ENCODE measurements around the gene TNFAIP3.

Gene TNFAIP3

GRCh38 chr6:137866914-137867684 is at the start of gene TNFAIP3:
TSS of gene TNFAIP3 (plus strand) at chr6:137867259. CDS start at chr6:137871228, 3,969 bp downstream.
- H3K27ac ChIP-seq: peak within 1 kb of the TSS; percentile 59
- TF ChIP-seq, protein P1, sequence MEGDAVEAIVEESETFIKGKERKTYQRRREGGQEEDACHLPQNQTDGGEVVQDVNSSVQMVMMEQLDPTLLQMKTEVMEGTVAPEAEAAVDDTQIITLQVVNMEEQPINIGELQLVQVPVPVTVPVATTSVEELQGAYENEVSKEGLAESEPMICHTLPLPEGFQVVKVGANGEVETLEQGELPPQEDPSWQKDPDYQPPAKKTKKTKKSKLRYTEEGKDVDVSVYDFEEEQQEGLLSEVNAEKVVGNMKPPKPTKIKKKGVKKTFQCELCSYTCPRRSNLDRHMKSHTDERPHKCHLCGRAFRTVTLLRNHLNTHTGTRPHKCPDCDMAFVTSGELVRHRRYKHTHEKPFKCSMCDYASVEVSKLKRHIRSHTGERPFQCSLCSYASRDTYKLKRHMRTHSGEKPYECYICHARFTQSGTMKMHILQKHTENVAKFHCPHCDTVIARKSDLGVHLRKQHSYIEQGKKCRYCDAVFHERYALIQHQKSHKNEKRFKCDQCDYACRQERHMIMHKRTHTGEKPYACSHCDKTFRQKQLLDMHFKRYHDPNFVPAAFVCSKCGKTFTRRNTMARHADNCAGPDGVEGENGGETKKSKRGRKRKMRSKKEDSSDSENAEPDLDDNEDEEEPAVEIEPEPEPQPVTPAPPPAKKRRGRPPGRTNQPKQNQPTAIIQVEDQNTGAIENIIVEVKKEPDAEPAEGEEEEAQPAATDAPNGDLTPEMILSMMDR (conservative IDR thresholded peaks at IDR 0.05): peak; percentile 93
- no peak for TF ChIP-seq ZFX (IDR thresholded peaks at IDR 0.05)

DNA sequence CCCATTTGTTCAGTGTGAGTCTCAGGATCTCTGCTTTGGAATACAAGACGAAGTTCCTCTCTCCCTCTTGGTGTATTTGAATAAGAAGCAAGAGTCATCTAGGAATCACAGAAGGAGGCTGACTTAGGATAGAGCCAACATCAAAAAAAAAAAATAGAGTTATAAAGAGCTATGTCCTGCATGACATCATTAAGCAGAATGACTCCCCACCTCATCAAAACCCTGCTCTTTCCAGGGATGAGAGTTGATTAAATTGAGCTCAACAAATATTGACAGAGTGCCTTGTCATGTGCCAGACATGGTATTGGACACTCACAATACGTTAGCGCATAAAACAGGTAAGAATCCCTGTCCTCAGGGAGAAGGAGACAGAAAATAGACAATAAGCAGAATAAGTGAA is 48.6 kb upstream of the TNFAIP3 start:
- H3K27ac ChIP-seq: no peak overlapping the region
- no peak for TF ChIP-seq ZFX (IDR thresholded peaks at IDR 0.05)
- TF ChIP-seq, protein P1 (conservative IDR thresholded peaks at IDR 0.05): no peak

- no peak for TF ChIP-seq ZFX (IDR thresholded peaks at IDR 0.05)
- TF ChIP-seq, protein P1 (conservative IDR thresholded peaks at IDR 0.05): no peak
- H3K27ac ChIP-seq: no peak overlapping the region
Observed at GRCh38 chr6:137819740-137820139, 47.3 kb upstream of the TNFAIP3 start.

GRCh38 chr6:137820425-137820824 is 46.6 kb upstream of the TNFAIP3 start:
- TF ChIP-seq ZFX (IDR thresholded peaks at IDR 0.05): no peak
- TF ChIP-seq, protein P1 (conservative IDR thresholded peaks at IDR 0.05): no peak
- H3K27ac ChIP-seq: no peak overlapping the region

DNA sequence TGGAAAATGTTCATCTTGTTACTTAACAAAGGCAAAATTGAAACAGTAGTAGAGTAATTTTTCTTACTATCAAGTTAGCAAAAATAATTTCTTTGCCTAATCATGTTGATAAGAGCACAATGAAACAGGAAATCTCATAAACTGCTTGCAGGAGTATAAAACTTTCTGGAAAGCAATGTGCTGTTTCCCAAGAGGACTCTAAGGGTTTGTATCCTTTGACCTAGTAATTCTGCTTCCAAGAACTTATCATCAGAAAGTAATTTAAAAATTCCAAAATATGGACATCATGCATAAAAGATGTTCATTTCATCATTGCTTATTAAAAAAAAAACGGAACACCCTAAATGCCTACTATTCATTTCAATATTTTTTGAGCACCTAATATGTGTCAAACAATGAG is 46.1 kb upstream of the TNFAIP3 start:
- TF ChIP-seq, protein P1 (conservative IDR thresholded peaks at IDR 0.05): no peak
- no peak for TF ChIP-seq ZFX (IDR thresholded peaks at IDR 0.05)
- H3K27ac ChIP-seq: no peak overlapping the region

- H3K27ac ChIP-seq: no peak overlapping the region
- TF ChIP-seq ZFX (IDR thresholded peaks at IDR 0.05): no peak
- TF ChIP-seq, protein P1 (conservative IDR thresholded peaks at IDR 0.05): no peak
Observed at GRCh38 chr6:137821491-137821890, 45.6 kb upstream of the TNFAIP3 start.

DNA sequence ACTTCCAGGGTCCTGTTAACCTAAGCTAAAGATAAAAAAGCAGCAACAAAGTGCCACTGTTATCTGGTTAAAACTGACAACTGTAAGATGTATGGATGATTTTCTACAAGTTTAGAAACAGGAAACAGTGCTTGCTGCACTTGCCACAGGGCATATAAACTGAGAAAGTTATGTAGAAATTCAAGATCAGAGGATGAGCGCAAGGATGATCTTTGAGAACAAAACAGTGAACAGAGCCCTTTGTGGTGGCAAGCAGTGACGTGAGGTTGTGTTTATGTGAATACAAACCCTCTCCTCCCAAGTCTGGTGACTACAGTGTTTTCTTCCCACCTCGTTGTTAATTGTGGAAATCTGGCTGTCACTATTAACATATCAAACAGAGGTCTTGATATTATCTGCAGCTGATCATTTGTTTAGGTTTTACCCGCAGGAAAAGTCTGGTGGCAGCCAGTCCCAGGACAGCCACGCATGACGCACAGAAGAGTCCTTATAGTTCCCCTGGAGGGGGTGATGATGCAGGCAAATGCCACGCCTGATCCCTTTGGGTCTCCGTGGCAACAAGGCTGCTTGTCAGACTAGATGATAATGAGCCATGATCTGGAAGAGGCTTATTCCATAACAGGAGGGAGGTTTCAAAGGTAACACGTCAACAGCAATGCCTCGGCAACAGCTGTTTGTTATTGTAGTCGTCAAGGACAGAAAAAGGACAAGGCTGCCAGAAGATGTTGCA is 43.1 kb upstream of the TNFAIP3 start:
- H3K27ac ChIP-seq: no peak overlapping the region
- TF ChIP-seq, protein P1 (conservative IDR thresholded peaks at IDR 0.05): no peak
- no peak for TF ChIP-seq ZFX (IDR thresholded peaks at IDR 0.05)
